Endodermal cell (in vitro differentiated cells): ENCODE measurements around the gene EIF2A. TPM values are rescaled to one million over a fixed set of nuclear protein-coding genes. Genes with fewer than 3 reads are reported as not detected.
A peak's percentile ranks its signal among the peaks of the same experiment; 100 is the strongest.

Experiments
- DNase-seq: peaks from one replicate; pipeline ENCODE4 v3.0.0-alpha.2; 2017
- H3K27ac ChIP-seq: 2 replicates; pipeline ENCODE4 v1.5.1; 2013; ENCODE audit warnings: mild to moderate bottlenecking, low read depth, low read length, moderate library complexity
- H3K27me3 ChIP-seq: 2 replicates; pipeline ENCODE4 v1.6.1; 2013; ENCODE audit warnings: mild to moderate bottlenecking, low read length, moderate library complexity; ENCODE audit not compliant: insufficient read depth, control insufficient read depth, poor library complexity, severe bottlenecking
- H3K36me3 ChIP-seq: 2 replicates; pipeline ENCODE4 v1.7.0; 2013; ENCODE audit warnings: mild to moderate bottlenecking, low read length, moderate library complexity; ENCODE audit not compliant: control insufficient read depth, insufficient read depth
- H3K4me1 ChIP-seq: one replicate; pipeline ENCODE4 v1.7.0; 2013; ENCODE audit warnings: low read length; ENCODE audit not compliant: control insufficient read depth, insufficient read depth
- H3K4me3 ChIP-seq: 2 replicates; pipeline ENCODE4 v1.5.1; 2013; ENCODE audit warnings: mild to moderate bottlenecking, low read length, moderate library complexity
- H3K9ac ChIP-seq: 2 replicates; pipeline ENCODE4 v1.6.1; 2013; ENCODE audit warnings: mild to moderate bottlenecking, low read length, moderate library complexity; ENCODE audit not compliant: poor library complexity, severe bottlenecking; ENCODE audit errors: extremely low read depth
- H3K9me3 ChIP-seq: 2 replicates; pipeline ENCODE4 v1.6.1; 2013; ENCODE audit warnings: mild to moderate bottlenecking, low read length, moderate library complexity; ENCODE audit not compliant: control insufficient read depth
- H3K27ac Mint-ChIP-seq: 2 replicates; pipeline ENCODE4 v1.8.0; 2020; ENCODE audit warnings: mixed read lengths
- H3K27me3 Mint-ChIP-seq: 2 replicates; pipeline ENCODE4 v1.8.0; 2021; ENCODE audit warnings: mild to moderate bottlenecking, mixed read lengths; ENCODE audit not compliant: insufficient read depth
- H3K36me3 Mint-ChIP-seq: 2 replicates; pipeline ENCODE4 v1.8.0; 2020; ENCODE audit warnings: low read depth, mixed read lengths
- H3K4me1 Mint-ChIP-seq: 2 replicates; pipeline ENCODE4 v1.8.0; 2020; ENCODE audit warnings: mixed read lengths
- H3K4me3 Mint-ChIP-seq: 2 replicates; pipeline ENCODE4 v1.8.0; 2020; ENCODE audit warnings: mild to moderate bottlenecking, moderate library complexity, mixed read lengths
- H3K9me3 Mint-ChIP-seq: 2 replicates; pipeline ENCODE4 v1.8.0; 2020; ENCODE audit warnings: mild to moderate bottlenecking, mixed read lengths
- WGBS, 2 experiments: methylation state at CpG; one replicate each; pipeline versions ENCODE4 v1.1.5 to v1.1.7; 2013; ENCODE audit warnings: missing lambda C conversion rate in 2 of 2, mixed read lengths in 1 of 2; ENCODE audit not compliant: insufficient coverage in 1 of 2, insufficient read length in 1 of 2; 5-methylcytosine and 5-hydroxymethylcytosine counted together
- total RNA-seq, 2 donors: library from RNA; stranded (reverse); fragmentation: NEBNext Ultra II Directional in 1 of 2; extraction: Animal tissue kit (Norgen Biotek cat#: 25700) in 1 of 2; gene quantifications; 2 replicates in 1 of 2; 3 replicates in 1 of 2; pipeline ENCODE4 v1.2.1, GENCODE V29; 2021
- TF ChIP-seq, protein P1 (sequence below): fragments of 200-600 bp; sonication (generic); conservative IDR thresholded peaks from 2 replicates; pipeline ENCODE4 v1.5.0; 2021; ENCODE audit warnings: antibody characterized with exemption, mild to moderate bottlenecking

Gene EIF2A
- total RNA-seq, 2 donors from 2014 or later = 63.5 to 63.7 TPM

DNA sequence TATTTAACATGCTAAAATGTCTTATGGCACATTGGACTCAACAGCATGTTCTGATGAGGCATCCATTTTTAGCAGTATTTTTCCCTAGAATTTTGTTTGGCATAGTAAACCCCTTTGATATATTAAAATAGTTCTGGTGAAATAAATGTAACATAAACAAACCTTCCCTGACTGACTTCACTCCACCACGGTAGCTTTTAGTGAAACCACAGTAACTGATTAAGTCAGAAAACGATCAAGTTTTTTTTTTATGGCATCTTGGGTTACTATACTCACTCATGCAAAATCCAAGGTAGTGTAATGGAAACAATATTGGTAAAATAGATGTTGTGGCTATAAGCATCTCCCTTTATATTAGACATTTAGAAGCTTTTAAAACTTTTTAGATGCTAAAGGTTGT, 3.1 kb upstream of the EIF2A start:
- peaks cover 16% of the 10 kb centered on the region for H3K36me3 Mint-ChIP-seq
- no peaks in the 10 kb centered on the region for H3K9me3 ChIP-seq
- H3K4me1 ChIP-seq = no peaks in the 10 kb centered on the region
- H3K4me1 Mint-ChIP-seq = peaks cover 19% of the 10 kb centered on the region
- 92 to 95% methylated on average over 2 of the region's 2 CpGs for WGBS, 2 experiments
- peaks cover 40% of the 10 kb centered on the region for H3K36me3 ChIP-seq
- H3K27ac Mint-ChIP-seq = no peak overlapping the region
- TF ChIP-seq, protein P1, sequence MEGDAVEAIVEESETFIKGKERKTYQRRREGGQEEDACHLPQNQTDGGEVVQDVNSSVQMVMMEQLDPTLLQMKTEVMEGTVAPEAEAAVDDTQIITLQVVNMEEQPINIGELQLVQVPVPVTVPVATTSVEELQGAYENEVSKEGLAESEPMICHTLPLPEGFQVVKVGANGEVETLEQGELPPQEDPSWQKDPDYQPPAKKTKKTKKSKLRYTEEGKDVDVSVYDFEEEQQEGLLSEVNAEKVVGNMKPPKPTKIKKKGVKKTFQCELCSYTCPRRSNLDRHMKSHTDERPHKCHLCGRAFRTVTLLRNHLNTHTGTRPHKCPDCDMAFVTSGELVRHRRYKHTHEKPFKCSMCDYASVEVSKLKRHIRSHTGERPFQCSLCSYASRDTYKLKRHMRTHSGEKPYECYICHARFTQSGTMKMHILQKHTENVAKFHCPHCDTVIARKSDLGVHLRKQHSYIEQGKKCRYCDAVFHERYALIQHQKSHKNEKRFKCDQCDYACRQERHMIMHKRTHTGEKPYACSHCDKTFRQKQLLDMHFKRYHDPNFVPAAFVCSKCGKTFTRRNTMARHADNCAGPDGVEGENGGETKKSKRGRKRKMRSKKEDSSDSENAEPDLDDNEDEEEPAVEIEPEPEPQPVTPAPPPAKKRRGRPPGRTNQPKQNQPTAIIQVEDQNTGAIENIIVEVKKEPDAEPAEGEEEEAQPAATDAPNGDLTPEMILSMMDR = no peak
- H3K9ac ChIP-seq = no peak overlapping the region
- no peak overlapping the region for H3K27ac ChIP-seq
- peak overlapping the region; percentile 98 for H3K4me3 ChIP-seq
- no peak overlapping the region for H3K4me3 Mint-ChIP-seq
- DNase-seq = no peak
- H3K27me3 ChIP-seq = no peaks in the 10 kb centered on the region
- no peaks in the 10 kb centered on the region for H3K27me3 Mint-ChIP-seq
- no peaks in the 10 kb centered on the region for H3K9me3 Mint-ChIP-seq

DNA sequence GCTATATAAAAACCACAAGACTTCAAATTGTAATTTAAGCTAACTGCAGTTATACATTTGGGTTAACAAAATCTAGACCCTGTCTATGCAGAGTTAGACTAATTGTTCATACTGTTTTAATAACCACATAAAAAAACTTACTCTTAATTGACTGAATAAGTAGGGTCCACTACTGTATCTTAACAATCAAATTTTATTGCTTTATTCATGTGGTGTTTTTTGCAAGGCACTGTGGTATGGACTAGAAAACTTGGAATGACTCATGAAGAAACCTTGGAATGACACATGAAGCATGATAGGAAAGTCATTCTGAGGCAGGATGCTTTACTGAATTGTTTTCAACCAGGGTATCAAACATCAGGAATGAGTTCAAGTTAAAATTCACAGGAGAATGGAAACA, 2.5 kb upstream of the EIF2A start:
- Histone ChIP-seq H3K4me1 (no peaks in the 10 kb centered on the region), H3K27ac (no peak overlapping the region), H3K9ac (peak overlapping the region; percentile 93), H3K4me3 (peak overlapping the region; percentile 98), H3K36me3 (peaks cover 44% of the 10 kb centered on the region), H3K27me3 (no peaks in the 10 kb centered on the region), H3K9me3 (no peaks in the 10 kb centered on the region)
- H3K36me3 Mint-ChIP-seq = peaks cover 16% of the 10 kb centered on the region
- peaks cover 19% of the 10 kb centered on the region for H3K4me1 Mint-ChIP-seq
- no peak for DNase-seq
- no peaks in the 10 kb centered on the region for H3K27me3 Mint-ChIP-seq
- TF ChIP-seq, protein P1 = no peak
- H3K9me3 Mint-ChIP-seq = no peaks in the 10 kb centered on the region
- H3K27ac Mint-ChIP-seq = no peak overlapping the region
- H3K4me3 Mint-ChIP-seq = peak overlapping the region; percentile 94

DNA sequence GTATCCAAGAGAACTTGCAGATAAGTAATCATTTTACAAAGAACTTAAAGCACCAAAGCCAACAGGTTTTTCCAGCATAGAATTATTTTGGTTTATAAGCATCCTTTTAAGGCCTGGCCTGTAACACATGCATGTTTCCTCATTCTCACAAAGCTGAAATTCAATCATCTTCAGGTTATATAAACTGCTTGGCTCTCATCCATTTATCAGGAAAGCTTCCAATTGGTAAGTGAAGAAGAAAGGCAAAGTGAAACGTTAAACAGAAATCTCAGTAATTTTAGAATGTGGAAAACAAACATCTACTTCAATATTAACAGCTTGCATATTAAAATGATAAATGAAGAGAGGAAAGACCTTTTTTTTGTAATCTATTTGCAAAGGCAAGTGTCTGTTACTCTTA, 1.9 kb upstream of the EIF2A start:
- peak overlapping the region; percentile 29 for H3K27ac Mint-ChIP-seq
- H3K9me3 Mint-ChIP-seq = no peaks in the 10 kb centered on the region
- H3K4me3 Mint-ChIP-seq = peak overlapping the region; percentile 94
- no peak for DNase-seq
- H3K36me3 ChIP-seq = peaks cover 47% of the 10 kb centered on the region
- H3K4me1 Mint-ChIP-seq = peaks cover 19% of the 10 kb centered on the region
- peak overlapping the region; percentile 98 for H3K4me3 ChIP-seq
- peak overlapping the region; percentile 93 for H3K9ac ChIP-seq
- no peaks in the 10 kb centered on the region for H3K4me1 ChIP-seq
- no peaks in the 10 kb centered on the region for H3K27me3 ChIP-seq
- peaks cover 20% of the 10 kb centered on the region for H3K36me3 Mint-ChIP-seq
- TF ChIP-seq, protein P1 = no peak
- H3K9me3 ChIP-seq = no peaks in the 10 kb centered on the region
- no CpG with 5 or more reads among the region's 1 CpG for WGBS, 2 experiments
- no peaks in the 10 kb centered on the region for H3K27me3 Mint-ChIP-seq
- H3K27ac ChIP-seq = no peak overlapping the region
